Measurements from ENCODE around the gene PEX14.

DNA sequence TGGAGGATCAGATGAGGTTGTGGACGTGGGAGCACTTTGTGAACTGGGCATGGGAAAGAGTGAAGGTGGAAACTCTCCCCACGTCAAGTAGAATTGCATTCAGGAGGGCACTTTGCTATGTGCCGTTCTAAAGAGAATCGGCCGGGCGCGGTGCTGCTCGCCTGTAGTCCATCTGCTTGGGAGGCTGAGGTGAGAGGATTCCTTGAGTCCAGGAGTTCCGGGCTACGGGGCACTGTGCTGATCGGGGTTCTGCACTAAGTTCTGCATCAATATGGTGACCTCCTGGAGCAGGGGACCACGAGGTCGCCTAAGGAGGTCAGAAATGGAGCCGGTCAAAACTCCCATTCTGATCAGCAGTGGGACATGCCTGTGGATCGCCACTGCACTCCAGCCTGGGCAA, 141.9 kb downstream of the PEX14 start:
- TF ChIP-seq, protein P1, sequence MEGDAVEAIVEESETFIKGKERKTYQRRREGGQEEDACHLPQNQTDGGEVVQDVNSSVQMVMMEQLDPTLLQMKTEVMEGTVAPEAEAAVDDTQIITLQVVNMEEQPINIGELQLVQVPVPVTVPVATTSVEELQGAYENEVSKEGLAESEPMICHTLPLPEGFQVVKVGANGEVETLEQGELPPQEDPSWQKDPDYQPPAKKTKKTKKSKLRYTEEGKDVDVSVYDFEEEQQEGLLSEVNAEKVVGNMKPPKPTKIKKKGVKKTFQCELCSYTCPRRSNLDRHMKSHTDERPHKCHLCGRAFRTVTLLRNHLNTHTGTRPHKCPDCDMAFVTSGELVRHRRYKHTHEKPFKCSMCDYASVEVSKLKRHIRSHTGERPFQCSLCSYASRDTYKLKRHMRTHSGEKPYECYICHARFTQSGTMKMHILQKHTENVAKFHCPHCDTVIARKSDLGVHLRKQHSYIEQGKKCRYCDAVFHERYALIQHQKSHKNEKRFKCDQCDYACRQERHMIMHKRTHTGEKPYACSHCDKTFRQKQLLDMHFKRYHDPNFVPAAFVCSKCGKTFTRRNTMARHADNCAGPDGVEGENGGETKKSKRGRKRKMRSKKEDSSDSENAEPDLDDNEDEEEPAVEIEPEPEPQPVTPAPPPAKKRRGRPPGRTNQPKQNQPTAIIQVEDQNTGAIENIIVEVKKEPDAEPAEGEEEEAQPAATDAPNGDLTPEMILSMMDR (conservative IDR thresholded peaks at IDR 0.05 in 1 of 2, IDR thresholded peaks at IDR 0.05 in 1 of 2; ENCODE audit: extremely low read depth in 1 of 2, insufficient read depth in 1 of 2, low read depth in 1 of 2, low read length in 2 of 2), result no peak
- TF ChIP-seq EZH2 (IDR thresholded peaks at IDR 0.05; ENCODE audit: borderline replicate concordance, low read length), result no peak
